OCI-LY1 (cell line): ENCODE results near the gene CA7.

ENCODE experiments used
- H2AFZ ChIP-seq: fragments of 200-600 bp; sonication (generic), shearing (Covaris generic); 2 replicates; pipeline ENCODE4 v1.6.0; 2014; ENCODE audit warnings: antibody characterized with exemption, mild to moderate bottlenecking, low read length
- H3F3A ChIP-seq: fragments of 200-600 bp; sonication (generic), shearing (Covaris generic); 2 replicates; pipeline ENCODE4 v1.6.0; 2014; ENCODE audit warnings: mild to moderate bottlenecking, antibody characterized with exemption, low read length, moderate library complexity; ENCODE audit not compliant: insufficient read depth
- H3K27ac ChIP-seq: fragments of 200-600 bp; sonication (generic); 2 replicates; pipeline ENCODE4 v1.5.1; 2014; ENCODE audit warnings: low read length, mixed run types, mild to moderate bottlenecking, low read depth; ENCODE audit not compliant: poor library complexity, severe bottlenecking
- H3K27me3 ChIP-seq: fragments of 200-600 bp; sonication (generic); 2 replicates; pipeline ENCODE4 v1.6.0; 2014; ENCODE audit warnings: antibody characterized with exemption, mild to moderate bottlenecking, low read length, moderate library complexity; ENCODE audit not compliant: insufficient read depth
- H3K36me3 ChIP-seq: fragments of 200-600 bp; sonication (generic); 2 replicates; pipeline ENCODE4 v1.6.1; 2014; ENCODE audit warnings: mild to moderate bottlenecking, antibody characterized with exemption, low read length, moderate library complexity, mixed read lengths; ENCODE audit not compliant: insufficient read depth
- H3K4me1 ChIP-seq: fragments of 200-600 bp; sonication (generic); 2 replicates; pipeline ENCODE4 v1.5.1; 2014; ENCODE audit warnings: mild to moderate bottlenecking, low read length, moderate library complexity; ENCODE audit not compliant: insufficient read depth, severe bottlenecking
- H3K4me2 ChIP-seq: fragments of 200-600 bp; sonication (generic), shearing (Covaris generic); 2 replicates; pipeline ENCODE4 v1.6.1; 2014; ENCODE audit warnings: low read length
- H3K4me3 ChIP-seq: fragments of 200-600 bp; sonication (generic); 2 replicates; pipeline ENCODE4 v1.5.1; 2014; ENCODE audit warnings: low read length, low read depth, mild to moderate bottlenecking, mixed read lengths; ENCODE audit not compliant: poor library complexity, severe bottlenecking
- H3K79me2 ChIP-seq: fragments of 200-600 bp; shearing (Covaris generic); 2 replicates; pipeline ENCODE4 v1.6.1; 2016; ENCODE audit warnings: mixed run types, low read length, mixed read lengths; ENCODE audit not compliant: insufficient read depth
- H3K9ac ChIP-seq: fragments of 200-600 bp; sonication (generic), shearing (Covaris generic); 2 replicates; pipeline ENCODE4 v1.6.1; 2014; ENCODE audit warnings: mild to moderate bottlenecking, low read length, mixed read lengths
- H3K9me2 ChIP-seq: fragments of 200-600 bp; sonication (generic), shearing (Covaris generic); 2 replicates; pipeline ENCODE4 v1.6.1; 2014; ENCODE audit warnings: low read depth, mild to moderate bottlenecking, low read length, mixed read lengths
- H3K9me3 ChIP-seq: fragments of 200-600 bp; shearing (Covaris generic); 2 replicates; pipeline ENCODE4 v1.6.1; 2014; ENCODE audit warnings: low read length, mixed read lengths
- H4K20me1 ChIP-seq: fragments of 200-600 bp; sonication (generic), shearing (Covaris generic); 2 replicates; pipeline ENCODE4 v1.6.0; 2016; ENCODE audit warnings: mild to moderate bottlenecking, low read length; ENCODE audit not compliant: insufficient read depth
- CTCF ChIP-seq: fragments of 200-600 bp; sonication (generic), shearing (Covaris generic); IDR thresholded peaks from 2 replicates; pipeline ENCODE4 v1.5.1; 2017; ENCODE audit warnings: mild to moderate bottlenecking, antibody characterized with exemption, low read length, moderate library complexity, mixed read lengths
- EZH2 ChIP-seq: fragments of 200-600 bp; sonication (generic), shearing (Covaris generic); IDR thresholded peaks from 2 replicates; pipeline ENCODE4 v1.8.0; 2017; ENCODE audit warnings: borderline replicate concordance, mixed run types, mild to moderate bottlenecking, antibody characterized with exemption, low read length, moderate library complexity, mixed read lengths

Gene CA7

GRCh38 chr16:66834746-66835145 lies 9.5 kb upstream of the CA7 start:
- no peak overlapping the region for H3K4me2 ChIP-seq
- no peaks in the 10 kb centered on the region; the same call in 1 of the 2 replicates for H3K27me3 ChIP-seq
- H3K9me2 ChIP-seq = no peaks in the 10 kb centered on the region
- no peaks in the 10 kb centered on the region for H3F3A ChIP-seq
- no peak overlapping the region for H3K9ac ChIP-seq
- H2AFZ ChIP-seq = no peak overlapping the region
- H3K4me3 ChIP-seq = no peak overlapping the region
- H3K79me2 ChIP-seq = peaks cover 3% of the 10 kb centered on the region; the same call in 1 of the 2 replicates
- H3K36me3 ChIP-seq = no peaks in the 10 kb centered on the region
- no peak for TF ChIP-seq EZH2
- no peak for TF ChIP-seq CTCF
- H3K4me1 ChIP-seq = peaks cover 7% of the 10 kb centered on the region
- no peak overlapping the region for H3K27ac ChIP-seq
- H4K20me1 ChIP-seq = no peaks in the 10 kb centered on the region
- H3K9me3 ChIP-seq = no peaks in the 10 kb centered on the region

GRCh38 chr16:66840883-66841282 lies 3.3 kb upstream of the CA7 start:
- H4K20me1 ChIP-seq = no peaks in the 10 kb centered on the region
- H3K9me2 ChIP-seq = no peaks in the 10 kb centered on the region
- H3K27me3 ChIP-seq = 0 out of 2 replicates have a peak, but pooled peaks cover 6% of the 10 kb centered on the region
- no peak for TF ChIP-seq EZH2
- no peak for TF ChIP-seq CTCF
- H2AFZ ChIP-seq = no peak overlapping the region
- no peak overlapping the region for H3K4me2 ChIP-seq
- no peak overlapping the region for H3K9ac ChIP-seq
- H3K79me2 ChIP-seq = no peaks in the 10 kb centered on the region
- H3F3A ChIP-seq = no peaks in the 10 kb centered on the region
- no peaks in the 10 kb centered on the region for H3K4me1 ChIP-seq
- H3K4me3 ChIP-seq = no peak overlapping the region
- no peak overlapping the region for H3K27ac ChIP-seq
- no peaks in the 10 kb centered on the region for H3K9me3 ChIP-seq
- no peaks in the 10 kb centered on the region for H3K36me3 ChIP-seq

- Histone ChIP-seq H2AFZ (no peak overlapping the region), H3K9ac (no peak overlapping the region), H3K9me2 (no peaks in the 10 kb centered on the region), H3K4me1 (no peaks in the 10 kb centered on the region), H3K9me3 (no peaks in the 10 kb centered on the region), H3K79me2 (no peaks in the 10 kb centered on the region), H3K27me3 (0 out of 2 replicates have a peak, but pooled peaks cover 8% of the 10 kb centered on the region), H4K20me1 (no peaks in the 10 kb centered on the region), H3K4me3 (no peak overlapping the region), H3F3A (no peaks in the 10 kb centered on the region), H3K27ac (no peak overlapping the region), H3K4me2 (no peak overlapping the region), H3K36me3 (no peaks in the 10 kb centered on the region)
- no peak for TF ChIP-seq CTCF
Measured at GRCh38 chr16:66841366-66841765, 2.8 kb upstream of the CA7 start.
